Adrenal gland (tissue), 5 donors: ENCODE results near the gene FTSJ3.

ENCODE experiments used
- POLR2A ChIP-seq, 2 donors: fragments of 450-650 bp; IDR thresholded peaks; one replicate each; pipeline ENCODE4 v1.6.1; 2017; ENCODE audit warnings: antibody characterized with exemption in 2 of 2, mild to moderate bottlenecking in 2 of 2, moderate library complexity in 1 of 2
- TF ChIP-seq, protein P1 (sequence below), 6 experiments: fragments of 450-650 bp in 4 of 6; fragments of 200-600 bp in 2 of 6; sonication (generic) in 1 of 6; IDR thresholded peaks; 1 replicate in 5 of 6; 2 replicates in 1 of 6; pipeline versions ENCODE4 v1.5.1 to v1.8.0; 2016 to 2021; ENCODE audit warnings: antibody characterized with exemption in 6 of 6, mild to moderate bottlenecking in 2 of 6, moderate library complexity in 1 of 6
- donor health status: DM: no; HTN: no; CAD: no.

DNA sequence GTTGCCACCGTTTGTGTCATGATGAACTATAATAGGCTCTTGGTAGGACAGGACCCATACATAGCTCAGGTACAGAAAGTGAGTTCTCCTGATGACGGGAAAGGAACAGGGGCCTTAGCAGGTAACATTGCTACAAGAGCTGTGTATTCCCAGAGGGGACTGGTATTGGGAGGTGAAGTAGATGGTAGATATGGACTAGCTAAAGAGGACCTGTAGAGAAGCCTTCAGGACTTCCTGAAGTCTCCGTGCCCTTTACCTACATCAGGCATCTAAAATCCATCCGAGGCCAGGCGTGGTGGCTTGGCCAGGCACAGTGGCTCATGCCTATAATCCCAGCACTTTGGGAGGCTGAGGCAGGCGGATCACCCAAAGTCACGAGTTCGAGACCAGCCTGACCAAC lies 27.7 kb upstream of the FTSJ3 start:
- TF ChIP-seq, protein P1, sequence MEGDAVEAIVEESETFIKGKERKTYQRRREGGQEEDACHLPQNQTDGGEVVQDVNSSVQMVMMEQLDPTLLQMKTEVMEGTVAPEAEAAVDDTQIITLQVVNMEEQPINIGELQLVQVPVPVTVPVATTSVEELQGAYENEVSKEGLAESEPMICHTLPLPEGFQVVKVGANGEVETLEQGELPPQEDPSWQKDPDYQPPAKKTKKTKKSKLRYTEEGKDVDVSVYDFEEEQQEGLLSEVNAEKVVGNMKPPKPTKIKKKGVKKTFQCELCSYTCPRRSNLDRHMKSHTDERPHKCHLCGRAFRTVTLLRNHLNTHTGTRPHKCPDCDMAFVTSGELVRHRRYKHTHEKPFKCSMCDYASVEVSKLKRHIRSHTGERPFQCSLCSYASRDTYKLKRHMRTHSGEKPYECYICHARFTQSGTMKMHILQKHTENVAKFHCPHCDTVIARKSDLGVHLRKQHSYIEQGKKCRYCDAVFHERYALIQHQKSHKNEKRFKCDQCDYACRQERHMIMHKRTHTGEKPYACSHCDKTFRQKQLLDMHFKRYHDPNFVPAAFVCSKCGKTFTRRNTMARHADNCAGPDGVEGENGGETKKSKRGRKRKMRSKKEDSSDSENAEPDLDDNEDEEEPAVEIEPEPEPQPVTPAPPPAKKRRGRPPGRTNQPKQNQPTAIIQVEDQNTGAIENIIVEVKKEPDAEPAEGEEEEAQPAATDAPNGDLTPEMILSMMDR (IDR thresholded peaks at IDR 0.05) = no peak
- TF ChIP-seq POLR2A (IDR thresholded peaks at IDR 0.05) = no peak
